GM10248 (cell line): Measurements from ENCODE around the gene IDH2.

Source experiments
- CTCF ChIA-PET: fragments of 300-600 bp; sonication (Branson Sonifier 250); formaldehyde crosslinking; extraction: SDS; loops from one replicate; lab custom pipeline; 2021; ENCODE audit warnings: antibody characterized with exemption; lab: Yijun Ruan, JAX
- POLR2A ChIA-PET: fragments of 350-650 bp; sonication (Branson Sonifier 250); formaldehyde crosslinking; extraction: SDS; loops from one replicate; lab custom pipeline; 2020; ENCODE audit warnings: antibody characterized with exemption; lab: Yijun Ruan, JAX
- DNase-seq: peaks from one replicate; pipeline ENCODE4 v3.0.0; 2012; ENCODE audit errors: extremely low spot score
- CTCF ChIP-seq: IDR thresholded peaks from 2 replicates; pipeline ENCODE4 v1.5.1; 2012; ENCODE audit warnings: mild to moderate bottlenecking, low read depth; ENCODE audit errors: extremely low read depth, missing control alignments, control extremely low read depth

The IDH2 gene

GRCh38 chr15:90035840-90036230 lies 66.4 kb downstream of the IDH2 start:
- no peak for DNase-seq
- ChIA-PET CTCF (interaction anchor here (0.8 to 3.0 kb wide), 3 partner anchors 13 to 50 kb away, joined by 3 to 11 read pairs (median 5); no protein-coding TSS in a partner anchor), POLR2A (no interaction called here)
- TF ChIP-seq CTCF = no peak

- ChIA-PET CTCF (interaction anchor here (1.5 to 3.0 kb wide), 5 partner anchors 8 to 51 kb away, joined by 4 to 11 read pairs (median 5); no protein-coding TSS in a partner anchor), POLR2A (interaction anchor here (0.6 kb wide), 1 partner anchor 16 kb away, joined by 3 read pairs; no protein-coding TSS in a partner anchor)
- no peak for DNase-seq
- no peak for TF ChIP-seq CTCF
These were observed 67.0 kb downstream of the IDH2 start for GRCh38 chr15:90035095-90035839.

GRCh38 chr15:90033448-90033847 lies 68.8 kb downstream of the IDH2 start:
- ChIA-PET CTCF (interaction anchor here (0.9 to 3.0 kb wide), 7 partner anchors 10 to 273 kb away, joined by 3 to 11 read pairs (median 3); no protein-coding TSS in a partner anchor), POLR2A (no interaction called here)
- TF ChIP-seq CTCF = no peak
- DNase-seq = no peak
